HG02938 (cell line): Measurements from ENCODE around the gene ATP2B2.

Source experiments
- ATAC-seq: cut with Tn5 transposase; IDR thresholded peaks from one replicate; pipeline ENCODE4 v1.9.1; 2021; ENCODE audit warnings: mild to moderate bottlenecking, moderate library complexity; ENCODE audit not compliant: unreplicated experiment

The ATP2B2 gene

GRCh38 chr3:10368512-10368911 lies 136.9 kb downstream of the ATP2B2 start:
- ATAC-seq: no peak

GRCh38 chr3:10367506-10367905 lies 137.9 kb downstream of the ATP2B2 start:
- no peak for ATAC-seq

- ATAC-seq: no peak
Observed at GRCh38 chr3:10366651-10367101, 138.7 kb downstream of the ATP2B2 start.

GRCh38 chr3:10365791-10366190 lies 139.6 kb downstream of the ATP2B2 start:
- ATAC-seq: no peak

GRCh38 chr3:10365316-10365715 lies 140.1 kb downstream of the ATP2B2 start:
- no peak for ATAC-seq

- no peak for ATAC-seq
Observed at GRCh38 chr3:10364806-10365205, 140.6 kb downstream of the ATP2B2 start.

GRCh38 chr3:10363935-10364334 lies 141.5 kb downstream of the ATP2B2 start:
- ATAC-seq: no peak

GRCh38 chr3:10361375-10361774 lies 144.0 kb downstream of the ATP2B2 start:
- ATAC-seq: no peak

- no peak for ATAC-seq
Observed at GRCh38 chr3:10360478-10360877, 144.9 kb downstream of the ATP2B2 start.

- ATAC-seq: no peak
Observed at GRCh38 chr3:10359761-10360161, 145.6 kb downstream of the ATP2B2 start.

GRCh38 chr3:10358309-10358980 lies 146.9 kb downstream of the ATP2B2 start:
- no peak for ATAC-seq

GRCh38 chr3:10357592-10358308 lies 147.6 kb downstream of the ATP2B2 start:
- ATAC-seq: no peak

GRCh38 chr3:10357095-10357494 lies 148.3 kb downstream of the ATP2B2 start:
- ATAC-seq: no peak

GRCh38 chr3:10356461-10356981 lies 148.9 kb downstream of the ATP2B2 start:
- no peak for ATAC-seq

- no peak for ATAC-seq
Observed at GRCh38 chr3:10354361-10355015, 150.9 kb downstream of the ATP2B2 start.

GRCh38 chr3:10353661-10354360 lies 151.6 kb downstream of the ATP2B2 start:
- ATAC-seq: no peak

GRCh38 chr3:10353160-10353559 lies 152.2 kb downstream of the ATP2B2 start:
- ATAC-seq: no peak

GRCh38 chr3:10352146-10352911 lies 153.1 kb downstream of the ATP2B2 start:
- ATAC-seq: no peak

GRCh38 chr3:10351013-10351735 lies 154.2 kb downstream of the ATP2B2 start:
- no peak for ATAC-seq
